HepG2 (cell line): ENCODE data around the gene KRT12. TPM values are rescaled to one million over a fixed set of nuclear protein-coding genes. Genes with fewer than 3 reads are reported as not detected.

Experiments used
- ATAC-seq: fragments of 200-7000 bp; cut with Tn5 transposase; 3 replicates; pipeline ENCODE4 v1.9.1; 2020; ENCODE audit warnings: mild to moderate bottlenecking, moderate library complexity
- BruUV-seq: library from RNA; stranded (reverse); fragments of 400-500 nt; replicated peaks from 2 replicates; lab custom pipeline; 2021; lab: Mats Ljungman, UMichigan
- CTCF ChIA-PET: fragments of 300-600 bp; formaldehyde crosslinking; extraction: SDS; loops from one replicate; lab custom pipeline; 2021; ENCODE audit warnings: low total read pairs, inconsistent platforms, low intra/inter-chr PET ratio; lab: Yijun Ruan, JAX
- POLR2A ChIA-PET: fragments of 350-600 bp; sonication (Branson Sonifier 250); formaldehyde crosslinking; loops from one replicate; lab custom pipeline; 2020; ENCODE audit warnings: antibody characterized with exemption, inconsistent platforms; lab: Yijun Ruan, JAX
- DNase-seq: peaks from one replicate; pipeline ENCODE4 v3.0.0-alpha.2; 2015; ENCODE audit warnings: low spot score
- FAIRE-seq: peaks from 3 replicates; lab custom pipeline; 2011; peaks lifted over from hg19 to GRCh38; lab: Jason Lieb, UNC
- H2AFZ ChIP-seq: one replicate; pipeline ENCODE4 v1.6.1; 2011; ENCODE audit warnings: low read length, inconsistent platforms
- H3K27ac ChIP-seq: fragments of 300-600 bp; 3 replicates; pipeline ENCODE4 v1.8.0; 2011; ENCODE audit warnings: mixed run types, mild to moderate bottlenecking, mixed read lengths, low read length, inconsistent platforms; ENCODE audit not compliant: insufficient read depth; ENCODE audit errors: extremely low read length
- H3K27me3 ChIP-seq, 2 experiments: fragments of 200-600 bp in 1 of 2; 2 replicates in 1 of 2; 3 replicates in 1 of 2; pipeline versions ENCODE4 v1.6.0 to v1.8.0; 2011; ENCODE audit warnings: low read length in 2 of 2, mild to moderate bottlenecking in 2 of 2, moderate library complexity in 2 of 2, inconsistent platforms in 1 of 2; ENCODE audit not compliant: insufficient read depth in 2 of 2, control insufficient read depth in 1 of 2
- H3K36me3 ChIP-seq, 2 experiments: fragments of 200-600 bp in 1 of 2; replicated peaks in 1 of 2; 2 replicates in 1 of 2; 3 replicates in 1 of 2; pipeline versions ENCODE4 v1.5.1 to v1.8.0; 2011; ENCODE audit warnings: low read length in 2 of 2, inconsistent platforms in 1 of 2; ENCODE audit not compliant: insufficient read depth in 2 of 2, control insufficient read depth in 1 of 2
- H3K4me1 ChIP-seq: 2 replicates; pipeline ENCODE4 v1.5.1; 2012; ENCODE audit warnings: low read length, inconsistent platforms; ENCODE audit not compliant: insufficient read depth
- H3K4me2 ChIP-seq: 2 replicates; pipeline ENCODE4 v1.6.0; 2011; ENCODE audit warnings: low read depth, low read length, inconsistent platforms
- H3K4me3 ChIP-seq, 3 experiments: fragments of 200-600 bp in 1 of 3; sonication (generic), shearing (Covaris generic) in 1 of 3; replicated peaks in 1 of 3; 2 replicates each; pipeline ENCODE4 v1.5.1; 2011 to 2016; ENCODE audit warnings: low read length in 3 of 3, inconsistent platforms in 2 of 3, low read depth in 2 of 3, mild to moderate bottlenecking in 2 of 3, control low read depth in 1 of 3, mixed read lengths in 1 of 3; ENCODE audit not compliant: insufficient read depth in 1 of 3
- H3K79me2 ChIP-seq: one replicate; pipeline ENCODE4 v1.6.1; 2011; ENCODE audit warnings: low read length, inconsistent platforms; ENCODE audit not compliant: insufficient read depth
- H3K9ac ChIP-seq: 2 replicates; pipeline ENCODE4 v1.6.0; 2011; ENCODE audit warnings: mild to moderate bottlenecking, low read depth, low read length, inconsistent platforms; ENCODE audit not compliant: insufficient read depth
- H3K9me3 ChIP-seq: 2 replicates; pipeline ENCODE4 v1.5.1; 2012; ENCODE audit warnings: mild to moderate bottlenecking, low read length
- H4K20me1 ChIP-seq: 2 replicates; pipeline ENCODE4 v1.6.0; 2011; ENCODE audit warnings: inconsistent platforms, mild to moderate bottlenecking, low read length, moderate library complexity; ENCODE audit not compliant: insufficient read depth
- FLYWCH1 ChIP-seq: sonication (generic); formaldehyde crosslinking; IDR thresholded peaks from 2 replicates; pipeline ENCODE4 v1.8.1; 2023; ENCODE audit warnings: mild to moderate bottlenecking, missing genetic modification reagents
- HES4 ChIP-seq: sonication (generic); formaldehyde crosslinking; IDR thresholded peaks from 2 replicates; pipeline ENCODE4 v1.9.0; 2021; ENCODE audit warnings: mild to moderate bottlenecking, missing genetic modification reagents, borderline replicate concordance
- HNRNPLL ChIP-seq: fragments of 200-400 bp; formaldehyde crosslinking; IDR thresholded peaks from 2 replicates; pipeline ENCODE4 v1.6.1; 2017; ENCODE audit warnings: mild to moderate bottlenecking, low read depth, low read length; ENCODE audit not compliant: poor library complexity, severe bottlenecking
- IRF1 ChIP-seq: sonication (generic); formaldehyde crosslinking; IDR thresholded peaks from 2 replicates; pipeline ENCODE4 v1.4.0; 2020; ENCODE audit warnings: low read depth, mild to moderate bottlenecking, missing genetic modification reagents
- JUN ChIP-seq: sonication (generic); formaldehyde crosslinking; IDR thresholded peaks from 2 replicates; pipeline ENCODE4 v1.4.0; 2020; ENCODE audit warnings: mild to moderate bottlenecking, missing genetic modification reagents
- KDM3A ChIP-seq: IDR thresholded peaks from 2 replicates; pipeline ENCODE4 v1.6.1; 2018; ENCODE audit warnings: low read depth, missing compliant biosample characterization
- MATR3 ChIP-seq: sonication (generic); formaldehyde crosslinking; IDR thresholded peaks from 2 replicates; pipeline ENCODE4 v1.4.0; 2020; ENCODE audit warnings: missing genetic modification reagents
- MAX ChIP-seq: IDR thresholded peaks from 2 replicates; pipeline ENCODE4 v1.6.1; 2012; ENCODE audit warnings: inconsistent platforms
- NFE2L1 ChIP-seq: sonication (generic); formaldehyde crosslinking; IDR thresholded peaks from 2 replicates; pipeline ENCODE4 v1.4.0; 2020; ENCODE audit warnings: missing genetic modification reagents, mild to moderate bottlenecking, borderline replicate concordance
- ZBTB38 ChIP-seq: sonication (generic); formaldehyde crosslinking; IDR thresholded peaks from 2 replicates; pipeline ENCODE4 v1.5.1; 2020; ENCODE audit warnings: mild to moderate bottlenecking, missing genetic modification reagents
- ZNF510 ChIP-seq: sonication (generic); formaldehyde crosslinking; IDR thresholded peaks from 2 replicates; pipeline ENCODE4 v1.4.0; 2020; ENCODE audit warnings: low read depth, mild to moderate bottlenecking, missing genetic modification reagents
- ZNF549 ChIP-seq: sonication (generic); formaldehyde crosslinking; IDR thresholded peaks from 2 replicates; pipeline ENCODE4 v1.5.0; 2020; ENCODE audit warnings: missing genetic modification reagents
- ZNF784 ChIP-seq: sonication (generic); formaldehyde crosslinking; IDR thresholded peaks from 2 replicates; pipeline ENCODE4 v1.5.1; 2020; ENCODE audit warnings: missing genetic modification reagents, mild to moderate bottlenecking, borderline replicate concordance
- WGBS: methylation state at CpG from one replicate; pipeline ENCODE4 v1.1.6; 2017; ENCODE audit warnings: low lambda C conversion rate; 5-methylcytosine and 5-hydroxymethylcytosine counted together
- in situ Hi-C: cut with HindIII; loops from 2 replicates; pipeline ENCODE4 v1.10.0; 2017; ENCODE audit warnings: low pct_unique_long_range_greater_than_20kb; ENCODE audit not compliant: extremely low pct_ligation_motif_present
- intact Hi-C: fragments of 100-400 bp; cut with micrococcal nuclease; formaldehyde crosslinking; loops from one replicate; pipeline ENCODE4 v1.10.0; 2022; ENCODE audit not compliant: unreplicated experiment
- polyA plus RNA-seq, 8 experiments: library from polyadenylated mRNA; depleted of rRNA in 3 of 8; stranded (reverse) in 7 of 8; unstranded in 1 of 8; fragments of >200 nt; fragmentation: Illumina TruSeq in 4 of 8; extraction: Trizol in 4 of 8; gene quantifications; 2 replicates each; pipeline versions ENCODE4 v1.2.1 to v1.2.3, GENCODE V29; 2011 to 2016; ENCODE audit warnings: low read depth in 4 of 8, missing spikeins in 1 of 8, mixed read lengths in 1 of 8; ENCODE audit not compliant: insufficient read depth in 1 of 8
- total RNA-seq, 5 experiments: library from RNA; depleted of rRNA; stranded (reverse); fragments of >200 nt; fragmentation: Illumina TruSeq; extraction: Trizol; gene quantifications; 2 replicates each; pipeline ENCODE4 v1.2.3, GENCODE V29; 2016; ENCODE audit warnings: low read depth in 1 of 5
- TF ChIP-seq, protein P1 (sequence below): IDR thresholded peaks from 2 replicates; pipeline ENCODE4 v1.6.1; 2016; ENCODE audit warnings: low read depth, missing genetic modification reagents, missing compliant biosample characterization
- TF ChIP-seq, protein P2 (sequence below): sonication (generic); formaldehyde crosslinking; IDR thresholded peaks from 2 replicates; pipeline ENCODE4 v1.8.0; 2022; ENCODE audit warnings: mild to moderate bottlenecking, missing genetic modification reagents, moderate library complexity

KRT12 gene
- total and polyA plus RNA-seq, 2 of the 13 experiments (the other 11 are each of a cell fraction or from before 2014, with no cell fraction given) = 0.07 to 0.09 TPM

DNA sequence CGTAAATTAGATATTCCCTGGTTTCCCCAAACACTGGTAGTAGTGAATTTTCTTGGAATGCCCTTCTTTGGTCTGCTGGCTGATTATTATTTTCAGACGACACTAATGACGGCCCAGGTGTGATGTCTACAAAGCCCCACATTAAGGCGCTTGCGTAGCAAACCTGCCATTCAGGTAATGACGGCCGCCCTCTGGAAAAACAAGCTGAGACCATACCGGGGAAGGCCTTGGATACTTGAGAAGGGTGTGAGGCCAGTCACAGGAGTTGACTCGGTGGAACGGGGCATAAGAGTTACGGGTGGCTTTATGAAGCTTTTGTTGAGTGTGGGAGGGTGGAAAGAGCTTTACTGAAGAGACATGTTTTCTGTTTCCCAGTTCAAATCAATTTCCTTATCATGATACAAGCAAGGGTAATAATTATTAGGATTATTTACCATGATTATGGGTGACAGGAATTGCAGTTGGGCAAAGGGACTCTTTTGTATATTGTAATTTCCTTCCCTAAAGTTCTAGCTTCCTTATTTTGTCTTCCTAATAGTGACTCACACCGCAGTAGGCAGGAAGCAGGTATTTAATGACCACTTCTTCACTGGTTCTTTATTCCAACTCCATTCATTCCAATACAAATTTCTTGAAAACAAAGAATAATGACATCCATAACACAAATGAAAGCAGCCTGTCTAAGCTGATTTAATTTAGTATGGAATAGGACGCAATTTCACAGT is 45.6 kb upstream of the KRT12 start:
- FAIRE-seq (no peak), ATAC-seq (no peak), DNase-seq (no peak)
- Histone ChIP-seq H3K9ac (no peak overlapping the region), H3K36me3 (no peaks in the 10 kb centered on the region), H2AFZ (no peak overlapping the region), H3K27ac (no peak overlapping the region), H3K9me3 (no peaks in the 10 kb centered on the region), H3K4me1 (peaks cover 45% of the 10 kb centered on the region), H3K4me3 (no peak overlapping the region), H3K79me2 (no peaks in the 10 kb centered on the region), H3K27me3 (no peaks in the 10 kb centered on the region), H4K20me1 (no peaks in the 10 kb centered on the region), H3K4me2 (no peak overlapping the region)
- 97% methylated on average over 13 of the region's 13 CpGs for WGBS
- ChIA-PET CTCF (no interaction called here), POLR2A (no interaction called here)
- intact Hi-C loops (no loop called here), in situ Hi-C loops (loop anchor here (5.0 kb wide), 1 partner anchor 90 kb away; no protein-coding TSS in a partner anchor)
- no TSS peak for BruUV-seq
- TF ChIP-seq ZNF784 = no peak
- TF ChIP-seq, protein P1, sequence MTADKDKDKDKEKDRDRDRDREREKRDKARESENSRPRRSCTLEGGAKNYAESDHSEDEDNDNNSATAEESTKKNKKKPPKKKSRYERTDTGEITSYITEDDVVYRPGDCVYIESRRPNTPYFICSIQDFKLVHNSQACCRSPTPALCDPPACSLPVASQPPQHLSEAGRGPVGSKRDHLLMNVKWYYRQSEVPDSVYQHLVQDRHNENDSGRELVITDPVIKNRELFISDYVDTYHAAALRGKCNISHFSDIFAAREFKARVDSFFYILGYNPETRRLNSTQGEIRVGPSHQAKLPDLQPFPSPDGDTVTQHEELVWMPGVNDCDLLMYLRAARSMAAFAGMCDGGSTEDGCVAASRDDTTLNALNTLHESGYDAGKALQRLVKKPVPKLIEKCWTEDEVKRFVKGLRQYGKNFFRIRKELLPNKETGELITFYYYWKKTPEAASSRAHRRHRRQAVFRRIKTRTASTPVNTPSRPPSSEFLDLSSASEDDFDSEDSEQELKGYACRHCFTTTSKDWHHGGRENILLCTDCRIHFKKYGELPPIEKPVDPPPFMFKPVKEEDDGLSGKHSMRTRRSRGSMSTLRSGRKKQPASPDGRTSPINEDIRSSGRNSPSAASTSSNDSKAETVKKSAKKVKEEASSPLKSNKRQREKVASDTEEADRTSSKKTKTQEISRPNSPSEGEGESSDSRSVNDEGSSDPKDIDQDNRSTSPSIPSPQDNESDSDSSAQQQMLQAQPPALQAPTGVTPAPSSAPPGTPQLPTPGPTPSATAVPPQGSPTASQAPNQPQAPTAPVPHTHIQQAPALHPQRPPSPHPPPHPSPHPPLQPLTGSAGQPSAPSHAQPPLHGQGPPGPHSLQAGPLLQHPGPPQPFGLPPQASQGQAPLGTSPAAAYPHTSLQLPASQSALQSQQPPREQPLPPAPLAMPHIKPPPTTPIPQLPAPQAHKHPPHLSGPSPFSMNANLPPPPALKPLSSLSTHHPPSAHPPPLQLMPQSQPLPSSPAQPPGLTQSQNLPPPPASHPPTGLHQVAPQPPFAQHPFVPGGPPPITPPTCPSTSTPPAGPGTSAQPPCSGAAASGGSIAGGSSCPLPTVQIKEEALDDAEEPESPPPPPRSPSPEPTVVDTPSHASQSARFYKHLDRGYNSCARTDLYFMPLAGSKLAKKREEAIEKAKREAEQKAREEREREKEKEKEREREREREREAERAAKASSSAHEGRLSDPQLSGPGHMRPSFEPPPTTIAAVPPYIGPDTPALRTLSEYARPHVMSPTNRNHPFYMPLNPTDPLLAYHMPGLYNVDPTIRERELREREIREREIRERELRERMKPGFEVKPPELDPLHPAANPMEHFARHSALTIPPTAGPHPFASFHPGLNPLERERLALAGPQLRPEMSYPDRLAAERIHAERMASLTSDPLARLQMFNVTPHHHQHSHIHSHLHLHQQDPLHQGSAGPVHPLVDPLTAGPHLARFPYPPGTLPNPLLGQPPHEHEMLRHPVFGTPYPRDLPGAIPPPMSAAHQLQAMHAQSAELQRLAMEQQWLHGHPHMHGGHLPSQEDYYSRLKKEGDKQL (CRISPR knock-in tag) = no peak
- no peak for TF ChIP-seq HNRNPLL
- TF ChIP-seq MAX = no peak
- no peak for TF ChIP-seq KDM3A (CRISPR knock-in tag)
- TF ChIP-seq, protein P2, sequence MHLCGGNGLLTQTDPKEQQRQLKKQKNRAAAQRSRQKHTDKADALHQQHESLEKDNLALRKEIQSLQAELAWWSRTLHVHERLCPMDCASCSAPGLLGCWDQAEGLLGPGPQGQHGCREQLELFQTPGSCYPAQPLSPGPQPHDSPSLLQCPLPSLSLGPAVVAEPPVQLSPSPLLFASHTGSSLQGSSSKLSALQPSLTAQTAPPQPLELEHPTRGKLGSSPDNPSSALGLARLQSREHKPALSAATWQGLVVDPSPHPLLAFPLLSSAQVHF (CRISPR knock-in tag) = no peak
- TF ChIP-seq FLYWCH1 (CRISPR knock-in tag) = no peak
- TF ChIP-seq NFE2L1 (CRISPR knock-in tag) = no peak
- no peak for TF ChIP-seq ZBTB38 (CRISPR knock-in tag)
- no peak for TF ChIP-seq JUN (CRISPR knock-in tag)
- no peak for TF ChIP-seq ZNF549 (CRISPR knock-in tag)
- TF ChIP-seq IRF1 (CRISPR knock-in tag) = no peak
- no peak for TF ChIP-seq HES4 (CRISPR knock-in tag)
- no peak for TF ChIP-seq ZNF510 (CRISPR knock-in tag)
- TF ChIP-seq MATR3 (CRISPR knock-in tag) = no peak
